B cell (primary cell): ENCODE results near the gene CBFB. TPM values are rescaled to one million over a fixed set of nuclear protein-coding genes. Genes with fewer than 3 reads are reported as not detected.
A peak's percentile ranks its signal among the peaks of the same experiment; 100 is the strongest.

ENCODE experiments used
- ATAC-seq: fragments of 200-7000 bp; cut with Tn5 transposase; one replicate; pipeline ENCODE4 v1.10.0; 2021; ENCODE audit warnings: low read depth, mild to moderate bottlenecking, moderate number of reproducible peaks, moderate library complexity
- CTCF ChIA-PET: fragments of 350-600 bp; sonication (Branson Sonifier 250); formaldehyde crosslinking; loops from one replicate; lab custom pipeline; 2021; ENCODE audit warnings: antibody characterized with exemption, inconsistent platforms; lab: Charles Lee
- POLR2A ChIA-PET: fragments of 350-600 bp; sonication (Branson Sonifier 250); formaldehyde crosslinking; loops from one replicate; lab custom pipeline; 2021; ENCODE audit warnings: antibody characterized with exemption; lab: Charles Lee
- DNase-seq: peaks from one replicate; pipeline ENCODE4 v3.0.0; 2013
- H2AFZ ChIP-seq: 2 replicates; pipeline ENCODE4 v1.6.1; 2012; ENCODE audit warnings: mild to moderate bottlenecking, low read depth, low read length; ENCODE audit not compliant: insufficient read depth, poor library complexity, severe bottlenecking
- H3K27ac ChIP-seq, 2 donors: 1 replicate in 1 of 2; 2 replicates in 1 of 2; pipeline ENCODE4 v1.5.1; 2012 to 2013; ENCODE audit warnings: low read length in 2 of 2, mild to moderate bottlenecking in 2 of 2, moderate library complexity in 1 of 2
- H3K27me3 ChIP-seq, 4 experiments: fragments of 200-600 bp in 1 of 4; sonication (generic) in 1 of 4; replicated peaks in 1 of 4; 1 replicate in 2 of 4; 2 replicates in 2 of 4; pipeline versions ENCODE4 v1.6.1 to v1.7.0; 2013 to 2016; ENCODE audit warnings: low read length in 3 of 4, mild to moderate bottlenecking in 2 of 4, mixed read lengths in 1 of 4, moderate library complexity in 1 of 4; ENCODE audit not compliant: insufficient read depth in 4 of 4, control insufficient read depth in 3 of 4; ENCODE audit errors: control extremely low read depth in 1 of 4
- H3K36me3 ChIP-seq, 2 experiments: replicated peaks in 1 of 2; 1 replicate in 1 of 2; 2 replicates in 1 of 2; pipeline versions ENCODE4 v1.6.1 to v1.7.1; 2013; ENCODE audit warnings: low read length in 1 of 2; ENCODE audit not compliant: insufficient read depth in 2 of 2, control insufficient read depth in 1 of 2; ENCODE audit errors: control extremely low read depth in 1 of 2, extremely low read depth in 1 of 2
- H3K4me1 ChIP-seq, 2 donors: fragments of 200-600 bp in 1 of 2; sonication (generic) in 1 of 2; 1 replicate in 1 of 2; 2 replicates in 1 of 2; pipeline versions ENCODE4 v1.5.1 to v1.6.1; 2013 to 2017; ENCODE audit warnings: low read length in 2 of 2; ENCODE audit not compliant: control insufficient read depth in 2 of 2, insufficient read depth in 2 of 2
- H3K4me2 ChIP-seq: replicated peaks from 2 replicates; pipeline ENCODE3; 2012; ENCODE audit warnings: mild to moderate bottlenecking, low read depth, low read length; ENCODE audit not compliant: poor library complexity, severe bottlenecking
- H3K4me3 ChIP-seq, 5 experiments: fragments of 200-600 bp in 1 of 5; sonication (generic) in 1 of 5; 1 replicate in 3 of 5; 2 replicates in 2 of 5; pipeline versions ENCODE4 v1.5.1 to v1.7.0; 2011 to 2016; ENCODE audit warnings: low read length in 4 of 5, mild to moderate bottlenecking in 4 of 5, low read depth in 2 of 5, control low read depth in 1 of 5, moderate library complexity in 1 of 5; ENCODE audit not compliant: insufficient read depth in 1 of 5; ENCODE audit errors: control extremely low read depth in 1 of 5, extremely low read depth in 1 of 5
- H3K79me2 ChIP-seq: fragments of 200-600 bp; sonication (generic); one replicate; pipeline ENCODE4 v1.6.0; 2016; ENCODE audit warnings: low read length; ENCODE audit not compliant: control insufficient read depth, insufficient read depth
- H3K9ac ChIP-seq: fragments of 200-600 bp; sonication (generic); 2 replicates; pipeline ENCODE4 v1.6.1; 2017; ENCODE audit warnings: mild to moderate bottlenecking, low read length, moderate library complexity
- H3K9me3 ChIP-seq, 3 donors: one replicate each; pipeline versions ENCODE4 v1.6.1 to v1.7.1; 2013; ENCODE audit warnings: low read length in 2 of 3; ENCODE audit not compliant: control insufficient read depth in 2 of 3, insufficient read depth in 1 of 3; ENCODE audit errors: control extremely low read depth in 1 of 3
- H4K20me1 ChIP-seq: 2 replicates; pipeline ENCODE4 v1.6.0; 2012; ENCODE audit warnings: mild to moderate bottlenecking, low read length; ENCODE audit not compliant: insufficient read depth, control insufficient read depth, poor library complexity, severe bottlenecking
- H3K27ac Mint-ChIP-seq: one replicate; pipeline ENCODE4 v1.8.0; 2021; ENCODE audit warnings: mixed read lengths
- H3K27me3 Mint-ChIP-seq: one replicate; pipeline ENCODE4 v1.8.0; 2021; ENCODE audit warnings: mixed read lengths
- H3K4me1 Mint-ChIP-seq: one replicate; pipeline ENCODE4 v1.8.0; 2021; ENCODE audit warnings: mixed read lengths
- H3K4me3 Mint-ChIP-seq: one replicate; pipeline ENCODE4 v1.8.0; 2021; ENCODE audit warnings: mixed read lengths
- H3K9me3 Mint-ChIP-seq: one replicate; pipeline ENCODE4 v1.8.0; 2022; ENCODE audit warnings: mixed read lengths; ENCODE audit not compliant: insufficient read depth
- EZH2 ChIP-seq: IDR thresholded peaks from 2 replicates; pipeline ENCODE4 v1.6.1; 2012; ENCODE audit warnings: borderline replicate concordance, low read depth, mild to moderate bottlenecking, moderate library complexity, low read length; ENCODE audit not compliant: insufficient read depth, poor library complexity, severe bottlenecking
- WGBS: methylation state at CpG from one replicate; pipeline ENCODE4 v1.1.5; 2013; ENCODE audit warnings: missing lambda C conversion rate; ENCODE audit not compliant: insufficient coverage; 5-methylcytosine and 5-hydroxymethylcytosine counted together
- intact Hi-C: fragments of 100-400 bp; cut with micrococcal nuclease; formaldehyde crosslinking; loops from one replicate; pipeline ENCODE4 v1.10.0; 2022
- polyA plus RNA-seq: library from polyadenylated mRNA; depleted of rRNA; stranded (reverse); fragments of >200 nt; gene quantifications from 2 replicates; pipeline ENCODE4 v1.2.3, GENCODE V29; 2012
- total RNA-seq, 2 donors: library from RNA; stranded (reverse); fragments of 120-200 nt in 1 of 2; gene quantifications; 1 replicate in 1 of 2; 2 replicates in 1 of 2; pipeline versions ENCODE4 v1.2.3 to v1.2.4, GENCODE V29; 2013 to 2022
- TF ChIP-seq, protein P1 (sequence below): fragments of 200-600 bp; IDR thresholded peaks from one replicate; pipeline ENCODE4 v1.8.0; 2022; ENCODE audit warnings: antibody characterized with exemption, mild to moderate bottlenecking

The CBFB gene
- total and polyA plus RNA-seq, 2 donors (not counting 1 experiment from before 2014, with no cell fraction given), result 19.5 to 89.0 TPM

DNA sequence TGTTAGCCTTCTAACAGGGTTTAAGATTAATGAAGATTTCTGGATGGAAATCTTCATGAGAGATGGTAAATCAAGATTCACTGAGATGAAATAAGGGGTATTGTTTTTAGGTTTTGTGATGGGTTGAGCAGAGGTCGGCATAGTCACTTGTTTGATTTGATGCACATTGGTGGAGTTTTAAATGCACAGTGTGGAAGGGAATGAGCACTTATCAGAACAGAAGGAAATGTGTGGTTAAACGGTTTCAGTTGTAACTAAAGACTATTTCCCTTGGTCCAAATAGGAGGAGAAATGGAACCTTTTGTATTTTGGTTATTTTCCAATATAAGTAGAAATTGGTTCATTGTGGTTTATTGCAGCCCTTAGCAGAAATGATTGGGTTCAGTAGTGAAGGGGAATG is 34.1 kb downstream of the CBFB start:
- ChIA-PET CTCF (no interaction called here), POLR2A (no interaction called here)
- peak overlapping the region; percentile 48 for H3K4me2 ChIP-seq
- Mint-ChIP-seq H3K27ac (peak overlapping the region; percentile 0), H3K27me3 (no peaks in the 10 kb centered on the region), H3K9me3 (no peaks in the 10 kb centered on the region), H3K4me3 (peak overlapping the region; percentile 42), H3K4me1 (peaks cover 19% of the 10 kb centered on the region)
- peaks cover 86% of the 10 kb centered on the region for H3K79me2 ChIP-seq
- DNase-seq, result no peak
- peak overlapping the region; percentile 28 for H3K9ac ChIP-seq
- peaks cover 0 to 1% (median 0%) of the 10 kb centered on the region in 3 donors for H3K9me3 ChIP-seq
- TF ChIP-seq, protein P1, sequence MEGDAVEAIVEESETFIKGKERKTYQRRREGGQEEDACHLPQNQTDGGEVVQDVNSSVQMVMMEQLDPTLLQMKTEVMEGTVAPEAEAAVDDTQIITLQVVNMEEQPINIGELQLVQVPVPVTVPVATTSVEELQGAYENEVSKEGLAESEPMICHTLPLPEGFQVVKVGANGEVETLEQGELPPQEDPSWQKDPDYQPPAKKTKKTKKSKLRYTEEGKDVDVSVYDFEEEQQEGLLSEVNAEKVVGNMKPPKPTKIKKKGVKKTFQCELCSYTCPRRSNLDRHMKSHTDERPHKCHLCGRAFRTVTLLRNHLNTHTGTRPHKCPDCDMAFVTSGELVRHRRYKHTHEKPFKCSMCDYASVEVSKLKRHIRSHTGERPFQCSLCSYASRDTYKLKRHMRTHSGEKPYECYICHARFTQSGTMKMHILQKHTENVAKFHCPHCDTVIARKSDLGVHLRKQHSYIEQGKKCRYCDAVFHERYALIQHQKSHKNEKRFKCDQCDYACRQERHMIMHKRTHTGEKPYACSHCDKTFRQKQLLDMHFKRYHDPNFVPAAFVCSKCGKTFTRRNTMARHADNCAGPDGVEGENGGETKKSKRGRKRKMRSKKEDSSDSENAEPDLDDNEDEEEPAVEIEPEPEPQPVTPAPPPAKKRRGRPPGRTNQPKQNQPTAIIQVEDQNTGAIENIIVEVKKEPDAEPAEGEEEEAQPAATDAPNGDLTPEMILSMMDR, result no peak
- H3K36me3 ChIP-seq, result peaks cover 0 to 10% of the 10 kb centered on the region in 2 experiments
- no peak overlapping the region for H3K4me3 ChIP-seq
- no peaks in the 10 kb centered on the region for H3K27me3 ChIP-seq
- intact Hi-C loops, result no loop called here
- no peak overlapping the region for H2AFZ ChIP-seq
- ATAC-seq, result no peak
- no peak overlapping the region for H3K27ac ChIP-seq
- H4K20me1 ChIP-seq, result peaks cover 72% of the 10 kb centered on the region
- 3% methylated on average over 2 of the region's 2 CpGs for WGBS
- peaks cover 8 to 16% of the 10 kb centered on the region in 2 donors for H3K4me1 ChIP-seq

DNA sequence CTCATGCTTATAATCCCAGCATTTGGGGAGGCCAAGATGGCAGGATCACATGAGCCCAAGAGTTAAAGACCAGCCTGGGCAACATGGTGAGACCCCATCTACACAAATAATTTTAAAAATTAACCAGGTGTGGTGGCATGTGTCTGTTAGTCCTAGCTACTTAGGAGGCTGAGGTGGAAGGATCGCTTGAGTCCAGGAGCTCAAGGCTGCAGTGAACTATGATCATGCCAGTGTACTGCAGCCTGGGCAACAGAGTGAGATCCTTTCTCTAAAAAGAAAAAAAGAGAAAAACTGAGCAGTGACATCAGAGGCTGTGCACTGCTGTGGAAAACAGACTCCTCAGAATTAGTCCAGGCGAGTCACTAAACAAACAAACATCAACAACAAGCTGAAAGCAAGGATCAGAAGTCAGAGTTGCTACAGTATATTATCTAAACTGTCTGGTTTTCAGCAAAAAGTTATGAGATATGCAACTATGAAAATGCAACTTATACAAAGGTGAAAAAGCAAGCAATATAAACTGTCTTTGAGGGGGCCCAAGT is 39.3 kb downstream of the CBFB start:
- H3K9ac ChIP-seq, result no peak overlapping the region
- DNase-seq (no peak), ATAC-seq (no peak)
- no peaks in the 10 kb centered on the region for H3K27me3 ChIP-seq
- WGBS, result 100% methylated on average over 1 of the region's 2 CpGs
- Mint-ChIP-seq H3K4me3 (no peak overlapping the region), H3K4me1 (peaks cover 3% of the 10 kb centered on the region), H3K27ac (no peak overlapping the region), H3K27me3 (no peaks in the 10 kb centered on the region), H3K9me3 (no peaks in the 10 kb centered on the region)
- peaks cover 43% of the 10 kb centered on the region for H4K20me1 ChIP-seq
- intact Hi-C loops, result no loop called here
- no peak overlapping the region for H3K27ac ChIP-seq
- TF ChIP-seq EZH2, result no peak
- TF ChIP-seq, protein P1, result no peak
- no peak overlapping the region for H3K4me2 ChIP-seq
- H3K79me2 ChIP-seq, result peaks cover 42% of the 10 kb centered on the region
- CTCF ChIA-PET, result no interaction called here
- no peaks in the 10 kb centered on the region for H3K9me3 ChIP-seq
- peaks cover 9 to 33% of the 10 kb centered on the region in 2 experiments for H3K36me3 ChIP-seq
- no peak overlapping the region for H2AFZ ChIP-seq
- POLR2A ChIA-PET, result no interaction called here
- no peak overlapping the region for H3K4me3 ChIP-seq
- peaks cover 2 to 3% of the 10 kb centered on the region in 2 donors for H3K4me1 ChIP-seq
